K562 (cell line): ENCODE results near the gene POFUT2. TPM values are rescaled to one million over a fixed set of nuclear protein-coding genes. Genes with fewer than 3 reads are reported as not detected.

Source experiments
- BDP1 ChIP-seq: IDR thresholded peaks from 3 replicates; pipeline ENCODE4 v1.6.1; 2011; ENCODE audit not compliant: insufficient read length, insufficient read depth
- CC2D1A ChIP-seq: fragments of 450-650 bp; IDR thresholded peaks from 2 replicates; pipeline ENCODE4 v1.6.1; 2017; ENCODE audit warnings: mild to moderate bottlenecking
- CCNT2 ChIP-seq: IDR thresholded peaks from 2 replicates; pipeline ENCODE4 v1.6.1; 2011; ENCODE audit warnings: borderline replicate concordance, low read depth, mild to moderate bottlenecking, moderate library complexity, mixed read lengths, low read length; ENCODE audit not compliant: insufficient read length; ENCODE audit errors: extremely low read depth
- FOXJ3 ChIP-seq: sonication (generic); formaldehyde crosslinking; IDR thresholded peaks from 2 replicates; pipeline ENCODE4 v1.4.0; 2020; ENCODE audit warnings: mild to moderate bottlenecking, missing genetic modification reagents
- HMBOX1 ChIP-seq: sonication (generic); IDR thresholded peaks from 2 replicates; pipeline ENCODE4 v1.6.1; 2016
- IRF1 ChIP-seq: sonication (generic); formaldehyde crosslinking; IDR thresholded peaks from 2 replicates; pipeline ENCODE4 v1.8.0; 2022; ENCODE audit warnings: missing genetic modification reagents, mild to moderate bottlenecking, borderline replicate concordance
- JUN ChIP-seq, 2 experiments: sonication (generic) in 1 of 2; formaldehyde crosslinking in 1 of 2; IDR thresholded peaks; 2 replicates each; pipeline versions ENCODE4 v1.6.1 to v1.8.0; 2012 to 2022; ENCODE audit warnings: borderline replicate concordance in 2 of 2, mild to moderate bottlenecking in 2 of 2, improper control_type of control experiment in 1 of 2, low read depth in 1 of 2, low read length in 1 of 2, missing genetic modification reagents in 1 of 2
- KLF16 ChIP-seq: IDR thresholded peaks from 2 replicates; pipeline ENCODE4 v1.6.1; 2016; ENCODE audit warnings: antibody characterized with exemption
- L3MBTL2 ChIP-seq: fragments of 450-650 bp; IDR thresholded peaks from 2 replicates; pipeline ENCODE4 v1.6.1; 2016; ENCODE audit warnings: mild to moderate bottlenecking, moderate library complexity
- NR2F6 ChIP-seq: fragments of 450-650 bp; formaldehyde crosslinking; IDR thresholded peaks from 2 replicates; pipeline ENCODE4 v1.4.0; 2020; ENCODE audit warnings: mild to moderate bottlenecking
- POLR2B ChIP-seq: fragments of 450-650 bp; IDR thresholded peaks from 2 replicates; pipeline ENCODE4 v1.6.1; 2018; ENCODE audit warnings: low read depth; ENCODE audit not compliant: partially characterized antibody
- POLR3A ChIP-seq: IDR thresholded peaks from 2 replicates; pipeline ENCODE4 v1.6.1; 2011; ENCODE audit warnings: borderline replicate concordance, mild to moderate bottlenecking, moderate library complexity; ENCODE audit not compliant: insufficient read length, insufficient read depth; ENCODE audit errors: extremely low read depth
- SIN3B ChIP-seq: fragments of 450-650 bp; IDR thresholded peaks from 2 replicates; pipeline ENCODE4 v1.6.1; 2017; ENCODE audit warnings: low read depth, mild to moderate bottlenecking, moderate library complexity
- SREBF1 ChIP-seq: fragments of 150-350 bp; IDR thresholded peaks from 2 replicates; pipeline ENCODE4 v1.6.1; 2014; ENCODE audit warnings: antibody characterized with exemption, low read depth, low read length, borderline replicate concordance
- STAT5A ChIP-seq: IDR thresholded peaks from 2 replicates; pipeline ENCODE4 v1.6.1; 2012; ENCODE audit warnings: low read length, inconsistent platforms, borderline replicate concordance
- TARDBP ChIP-seq: fragments of 450-650 bp; IDR thresholded peaks from 2 replicates; pipeline ENCODE4 v1.6.1; 2016
- TCF3 ChIP-seq: sonication (generic); formaldehyde crosslinking; IDR thresholded peaks from 2 replicates; pipeline ENCODE4 v1.4.0; 2020; ENCODE audit warnings: mild to moderate bottlenecking, missing genetic modification reagents
- WHSC1 ChIP-seq: IDR thresholded peaks from one replicate; pipeline ENCODE4 v1.6.1; 2012; ENCODE audit warnings: low read length, control low read depth, inconsistent platforms
- ZFPM2 ChIP-seq: fragments of 250-450 bp; sonication (Bioruptor Pico); IDR thresholded peaks from 2 replicates; pipeline ENCODE4 v1.5.1; 2022; ENCODE audit warnings: mild to moderate bottlenecking
- ZKSCAN1 ChIP-seq: fragments of 150-350 bp; IDR thresholded peaks from 2 replicates; pipeline ENCODE4 v1.6.1; 2016; ENCODE audit warnings: low read depth, low read length
- ZNF224 ChIP-seq: sonication (generic); formaldehyde crosslinking; IDR thresholded peaks from 2 replicates; pipeline ENCODE4 v1.8.0; 2022; ENCODE audit warnings: mild to moderate bottlenecking, missing genetic modification reagents
- ZNF277 ChIP-seq: fragments of 250-450 bp; sonication (Bioruptor Pico); IDR thresholded peaks from 2 replicates; pipeline ENCODE4 v1.8.0; 2022; ENCODE audit warnings: inconsistent platforms, mild to moderate bottlenecking, moderate library complexity, borderline replicate concordance
- ZNF436 ChIP-seq: fragments of 250-450, 450-650 bp; sonication (Bioruptor Pico); formaldehyde crosslinking; IDR thresholded peaks from 2 replicates; pipeline ENCODE4 v1.7.0; 2020; ENCODE audit warnings: mild to moderate bottlenecking
- ZNF699 ChIP-seq: fragments of 250-450 bp; sonication (Bioruptor Pico); IDR thresholded peaks from 2 replicates; pipeline ENCODE4 v1.8.0; 2021; ENCODE audit warnings: mild to moderate bottlenecking, moderate library complexity; ENCODE audit not compliant: insufficient replicate concordance
- polyA plus RNA-seq, 8 experiments: library from polyadenylated mRNA; depleted of rRNA in 4 of 8; stranded (reverse) in 5 of 8; unstranded in 3 of 8; fragments of >200 nt; fragmentation: Nextera tagmentation in 2 of 8; fragmentation: Illumina TruSeq in 1 of 8; extraction: Ambion mirVana in 2 of 8; extraction: Trizol in 1 of 8; gene quantifications; 2 replicates each; pipeline versions ENCODE4 v1.2.1 to v1.2.3, GENCODE V29; 2011 to 2014; ENCODE audit warnings: inconsistent platforms in 1 of 8, missing spikeins in 1 of 8
- total RNA-seq, 7 experiments: library from RNA; depleted of rRNA in 6 of 7; stranded (reverse); fragments of >200 nt in 6 of 7; fragmentation: Illumina TruSeq in 2 of 7; extraction: Trizol in 2 of 7; gene quantifications; 2 replicates each; pipeline versions ENCODE4 v1.2.1 to v1.2.3, GENCODE V29; 2011 to 2021; ENCODE audit warnings: low replicate concordance in 1 of 7
- TF ChIP-seq, protein P1 (sequence below), 2 experiments: fragments of 450-650 bp; IDR thresholded peaks; 2 replicates each; pipeline ENCODE4 v1.6.1; 2016

POFUT2 gene
- total and polyA plus RNA-seq, 9 of the 15 experiments (the other 6 are each of a cell fraction or from before 2014, with no cell fraction given), result 1.1 to 24.2 (median 11.0) TPM

DNA sequence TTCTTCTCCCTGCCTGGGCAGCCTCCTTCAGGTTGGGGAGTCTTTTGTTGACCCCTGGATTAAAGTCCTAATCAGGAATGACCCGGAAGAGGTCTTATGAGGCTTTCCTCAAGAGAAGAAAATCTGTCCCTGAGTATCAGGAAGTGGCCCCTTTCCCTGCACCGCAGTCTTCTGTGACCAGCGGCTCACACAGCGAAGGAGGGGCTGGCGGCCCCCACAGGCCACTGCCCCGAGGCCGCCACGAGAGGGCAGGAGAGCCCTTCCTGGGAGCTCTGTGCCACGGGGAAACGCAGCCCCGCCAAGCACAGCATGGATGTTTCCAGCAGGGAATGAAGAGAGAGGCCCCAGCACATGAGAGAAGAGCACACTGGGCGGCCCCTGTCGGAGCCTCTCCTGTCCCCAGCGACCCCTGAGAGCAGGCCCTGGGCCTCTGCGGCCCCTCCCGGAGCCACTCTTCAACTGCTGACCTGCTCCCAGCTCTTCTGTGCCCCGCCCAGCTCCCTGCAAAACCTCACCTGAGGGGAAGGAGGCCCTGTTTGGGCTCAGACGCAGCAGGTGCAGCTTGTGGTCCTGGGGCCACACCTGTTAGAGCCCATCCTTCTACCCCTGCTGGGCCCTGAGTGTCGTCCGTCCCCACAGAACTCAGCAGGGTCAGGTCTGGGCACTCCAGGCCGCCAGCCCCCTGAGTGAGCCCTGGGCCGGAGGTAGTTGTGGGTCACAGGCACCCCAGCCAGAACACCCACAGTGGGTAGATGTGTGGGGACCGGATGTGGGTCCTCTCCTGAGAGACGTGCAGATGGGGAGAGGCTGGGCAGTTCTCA lies 4.9 kb upstream of the POFUT2 start (continued):
- TF ChIP-seq SREBF1 (0 out of 2 replicates have a peak, but pooled peaks have one; percentile 60), KLF16 (peak; percentile 66), STAT5A (no peak), JUN (IDR thresholded peaks at IDR 0.05; ENCODE audit: borderline replicate concordance, low read depth, low read length) (0 out of 2 replicates have a peak, but pooled peaks have one; percentile 45), JUN (CRISPR knock-in tag; IDR thresholded peaks at IDR 0.05; ENCODE audit: borderline replicate concordance) (no peak), CCNT2 (peak; percentile 15), ZNF277 (CRISPR knock-in tag) (no peak), ZKSCAN1 (no peak), ZNF224 (CRISPR knock-in tag) (no peak), SIN3B (no peak), TCF3 (peak; percentile 39; the same call in 1 of the 2 replicates), IRF1 (no peak), TARDBP (no peak), WHSC1 (no peak), POLR2B (no peak), FOXJ3 (CRISPR knock-in tag) (no peak), BDP1 (no peak), POLR3A (no peak), ZFPM2 (CRISPR knock-in tag) (no peak), L3MBTL2 (0 out of 2 replicates have a peak, but pooled peaks have one; percentile 37), HMBOX1 (no peak), ZNF436 (no peak), ZNF699 (CRISPR knock-in tag) (no peak), CC2D1A (peak; percentile 92), NR2F6 (CRISPR knock-in tag) (no peak)
- TF ChIP-seq, protein P1, sequence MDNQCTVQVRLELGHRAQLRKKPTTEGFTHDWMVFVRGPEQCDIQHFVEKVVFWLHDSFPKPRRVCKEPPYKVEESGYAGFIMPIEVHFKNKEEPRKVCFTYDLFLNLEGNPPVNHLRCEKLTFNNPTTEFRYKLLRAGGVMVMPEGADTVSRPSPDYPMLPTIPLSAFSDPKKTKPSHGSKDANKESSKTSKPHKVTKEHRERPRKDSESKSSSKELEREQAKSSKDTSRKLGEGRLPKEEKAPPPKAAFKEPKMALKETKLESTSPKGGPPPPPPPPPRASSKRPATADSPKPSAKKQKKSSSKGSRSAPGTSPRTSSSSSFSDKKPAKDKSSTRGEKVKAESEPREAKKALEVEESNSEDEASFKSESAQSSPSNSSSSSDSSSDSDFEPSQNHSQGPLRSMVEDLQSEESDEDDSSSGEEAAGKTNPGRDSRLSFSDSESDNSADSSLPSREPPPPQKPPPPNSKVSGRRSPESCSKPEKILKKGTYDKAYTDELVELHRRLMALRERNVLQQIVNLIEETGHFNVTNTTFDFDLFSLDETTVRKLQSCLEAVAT (IDR thresholded peaks at IDR 0.05), result no peak
